Glutamatergic neuron (in vitro differentiated cells): Measurements from ENCODE around the gene TTC39A. TPM values are rescaled to one million over a fixed set of nuclear protein-coding genes. Genes with fewer than 3 reads are reported as not detected.

Experiments
- DNase-seq: peaks from one replicate; pipeline ENCODE4 v3.0.0; 2022
- H3K27ac Mint-ChIP-seq: one replicate; pipeline ENCODE4 v1.8.0; 2020; ENCODE audit warnings: mild to moderate bottlenecking, mixed read lengths, inconsistent platforms; ENCODE audit not compliant: unreplicated experiment
- H3K27me3 Mint-ChIP-seq: one replicate; pipeline ENCODE4 v1.8.0; 2020; ENCODE audit warnings: mild to moderate bottlenecking, moderate library complexity, mixed read lengths, inconsistent platforms; ENCODE audit not compliant: unreplicated experiment
- H3K36me3 Mint-ChIP-seq: one replicate; pipeline ENCODE4 v1.8.0; 2020; ENCODE audit warnings: mild to moderate bottlenecking, mixed read lengths, inconsistent platforms; ENCODE audit not compliant: unreplicated experiment
- H3K4me1 Mint-ChIP-seq: one replicate; pipeline ENCODE4 v1.8.0; 2020; ENCODE audit warnings: mild to moderate bottlenecking, low read depth, mixed read lengths, inconsistent platforms; ENCODE audit not compliant: unreplicated experiment
- H3K4me3 Mint-ChIP-seq: one replicate; pipeline ENCODE4 v1.8.0; 2020; ENCODE audit warnings: mild to moderate bottlenecking, mixed read lengths, inconsistent platforms; ENCODE audit not compliant: unreplicated experiment
- H3K9me3 Mint-ChIP-seq: one replicate; pipeline ENCODE4 v1.8.0; 2020; ENCODE audit warnings: mild to moderate bottlenecking, moderate library complexity, mixed read lengths, inconsistent platforms; ENCODE audit not compliant: unreplicated experiment
- CTCF ChIP-seq: fragments of 200-600 bp; sonication (generic); IDR thresholded peaks from one replicate; pipeline ENCODE4 v1.5.0; 2021; ENCODE audit not compliant: partially characterized antibody, unreplicated experiment
- total RNA-seq: library from RNA; stranded (reverse); fragmentation: NEBNext Ultra II Directional; extraction: Animal tissue kit (Norgen Biotek cat#: 25700); gene quantifications from one replicate; pipeline ENCODE4 v1.2.1, GENCODE V29; 2021; ENCODE audit not compliant: unreplicated experiment

The TTC39A gene
- total RNA-seq, 1 donor from 2014 or later: 28.0 TPM

GRCh38 chr1:51365774-51366173, 35.4 kb upstream of the TTC39A start:
- no peak for DNase-seq
- Mint-ChIP-seq H3K4me3 (no peak overlapping the region), H3K27ac (no peak overlapping the region), H3K27me3 (no peaks in the 10 kb centered on the region), H3K4me1 (no peaks in the 10 kb centered on the region), H3K9me3 (peaks cover 2% of the 10 kb centered on the region), H3K36me3 (no peaks in the 10 kb centered on the region)
- TF ChIP-seq CTCF: no peak

GRCh38 chr1:51359879-51360278, 29.5 kb upstream of the TTC39A start:
- H3K9me3 Mint-ChIP-seq: no peaks in the 10 kb centered on the region
- no peaks in the 10 kb centered on the region for H3K27me3 Mint-ChIP-seq
- no peaks in the 10 kb centered on the region for H3K4me1 Mint-ChIP-seq
- no peak for TF ChIP-seq CTCF
- no peak overlapping the region for H3K4me3 Mint-ChIP-seq
- DNase-seq: no peak
- H3K27ac Mint-ChIP-seq: no peak overlapping the region
- H3K36me3 Mint-ChIP-seq: no peaks in the 10 kb centered on the region

- no peaks in the 10 kb centered on the region for H3K27me3 Mint-ChIP-seq
- H3K27ac Mint-ChIP-seq: no peak overlapping the region
- H3K36me3 Mint-ChIP-seq: no peaks in the 10 kb centered on the region
- no peaks in the 10 kb centered on the region for H3K4me1 Mint-ChIP-seq
- no peak overlapping the region for H3K4me3 Mint-ChIP-seq
- H3K9me3 Mint-ChIP-seq: no peaks in the 10 kb centered on the region
- no peak for TF ChIP-seq CTCF
- no peak for DNase-seq
These were observed 25.0 kb upstream of the TTC39A start for GRCh38 chr1:51355382-51355781.

GRCh38 chr1:51354416-51354815, 24.1 kb upstream of the TTC39A start:
- H3K4me1 Mint-ChIP-seq: peaks cover 2% of the 10 kb centered on the region
- peaks cover 3% of the 10 kb centered on the region for H3K27me3 Mint-ChIP-seq
- TF ChIP-seq CTCF: no peak
- H3K4me3 Mint-ChIP-seq: no peak overlapping the region
- H3K27ac Mint-ChIP-seq: no peak overlapping the region
- H3K36me3 Mint-ChIP-seq: no peaks in the 10 kb centered on the region
- no peak for DNase-seq
- no peaks in the 10 kb centered on the region for H3K9me3 Mint-ChIP-seq

GRCh38 chr1:51351907-51352306, 21.5 kb upstream of the TTC39A start:
- no peak overlapping the region for H3K27ac Mint-ChIP-seq
- H3K4me3 Mint-ChIP-seq: no peak overlapping the region
- no peak for TF ChIP-seq CTCF
- peaks cover 2% of the 10 kb centered on the region for H3K4me1 Mint-ChIP-seq
- H3K36me3 Mint-ChIP-seq: no peaks in the 10 kb centered on the region
- no peak for DNase-seq
- peaks cover 3% of the 10 kb centered on the region for H3K27me3 Mint-ChIP-seq
- no peaks in the 10 kb centered on the region for H3K9me3 Mint-ChIP-seq
